CD4-positive, alpha-beta T cell treated with Interferon gamma for 1 hour (primary cell): Measurements from ENCODE around the gene ACRBP.
"Not testable (repeated sequence)": the region's sequence is repeated elsewhere in the genome, so short reads cannot be mapped to it uniquely, and the experiment has no call there.

ENCODE experiments used
- DNase-seq: peaks from one replicate; pipeline ENCODE4 v3.0.0-alpha.2; 2020

Gene ACRBP

GRCh38 chr12:6614513-6615172, 32.6 kb downstream of the ACRBP start:
- no peak for DNase-seq

- DNase-seq = peak; percentile 81
Observed at GRCh38 chr12:6613776-6614512, 33.3 kb downstream of the ACRBP start.

- DNase-seq = peak; percentile 62
Observed at GRCh38 chr12:6613015-6613775, 34.0 kb downstream of the ACRBP start.

GRCh38 chr12:6612652-6613014, 34.6 kb downstream of the ACRBP start:
- no peak for DNase-seq

- DNase-seq = no peak
Observed at GRCh38 chr12:6612247-6612646, 35.0 kb downstream of the ACRBP start.

GRCh38 chr12:6608592-6609281, 38.5 kb downstream of the ACRBP start:
- DNase-seq = no peak

GRCh38 chr12:6607751-6608591, 39.3 kb downstream of the ACRBP start:
- peak; percentile 65 for DNase-seq

- DNase-seq = peak; percentile 77
Observed at GRCh38 chr12:6606331-6607131, 40.7 kb downstream of the ACRBP start.

- DNase-seq = peak; percentile 54
Observed at GRCh38 chr12:6605421-6606330, 41.6 kb downstream of the ACRBP start.

- DNase-seq = no peak
Observed at GRCh38 chr12:6604259-6605029, 42.8 kb downstream of the ACRBP start.

- DNase-seq = peak; percentile 38
Observed at GRCh38 chr12:6603095-6603567, 44.1 kb downstream of the ACRBP start.

- DNase-seq = no peak
Observed at GRCh38 chr12:6602526-6602925, 44.7 kb downstream of the ACRBP start.

- not testable (repeated sequence) for DNase-seq
Observed at GRCh38 chr12:6595673-6596072, 51.6 kb downstream of the ACRBP start.

GRCh38 chr12:6592087-6592486, 55.1 kb downstream of the ACRBP start:
- DNase-seq = no peak
